HEK293 (cell line): ENCODE results near the gene RFXAP.

Experiments used
- CTCF ChIP-seq: fragments of 450-650 bp; formaldehyde crosslinking; IDR thresholded peaks from 2 replicates; pipeline ENCODE4 v1.5.1; 2016; ENCODE audit warnings: missing biosample characterization, missing genetic modification characterization
- YY1 ChIP-seq: fragments of 450-650 bp; formaldehyde crosslinking; IDR thresholded peaks from 2 replicates; pipeline ENCODE4 v1.5.1; 2018; ENCODE audit warnings: missing biosample characterization, missing genetic modification characterization

GRCh38 chr13:36801035-36801434, 18.0 kb upstream of the RFXAP start:
- no peak for TF ChIP-seq YY1 (tag by site-specific recombination)
- no peak for TF ChIP-seq CTCF
